Measurements from ENCODE around the gene LGALS1.

The LGALS1 gene

GRCh38 chr22:37675930-37676735, 697 bp downstream of the LGALS1 start:
- no peak for TF ChIP-seq CTCF (conservative IDR thresholded peaks at IDR 0.05; ENCODE audit: low read depth, low read length)
- no peak for DNase-seq (ENCODE audit: low read depth)
- peak overlapping the region; percentile 52 for H3K4me3 ChIP-seq (ENCODE audit: low read length)

GRCh38 chr22:37676736-37677492, 1.5 kb downstream of the LGALS1 start:
- peak overlapping the region; percentile 52 for H3K4me3 ChIP-seq (ENCODE audit: low read length)
- no peak for TF ChIP-seq CTCF (conservative IDR thresholded peaks at IDR 0.05; ENCODE audit: low read depth, low read length)
- DNase-seq (ENCODE audit: low read depth): peak; percentile 81

- DNase-seq (ENCODE audit: low read depth): no peak
- no peak for TF ChIP-seq CTCF (conservative IDR thresholded peaks at IDR 0.05; ENCODE audit: low read depth, low read length)
Observed at GRCh38 chr22:37677493-37677974, 2.1 kb downstream of the LGALS1 start.

DNA sequence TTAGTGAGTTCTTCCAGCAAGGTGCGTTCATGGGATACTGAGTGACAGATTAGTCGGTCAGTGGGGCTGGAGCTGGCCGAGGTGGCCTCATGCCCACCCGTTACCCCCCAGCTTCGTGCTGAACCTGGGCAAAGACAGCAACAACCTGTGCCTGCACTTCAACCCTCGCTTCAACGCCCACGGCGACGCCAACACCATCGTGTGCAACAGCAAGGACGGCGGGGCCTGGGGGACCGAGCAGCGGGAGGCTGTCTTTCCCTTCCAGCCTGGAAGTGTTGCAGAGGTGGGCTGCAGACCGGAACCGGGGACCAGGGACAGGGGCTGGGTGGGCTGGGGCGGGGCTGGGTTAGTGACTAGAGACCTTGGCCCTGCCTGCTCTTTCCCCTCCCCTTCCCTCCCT, 2.9 kb downstream of the LGALS1 start:
- no peak overlapping the region for H3K4me3 ChIP-seq (ENCODE audit: low read length)
- TF ChIP-seq CTCF (conservative IDR thresholded peaks at IDR 0.05; ENCODE audit: low read depth, low read length): no peak

More at GRCh38 chr22:37677493-37677974, 2.1 kb downstream of the LGALS1 start:
- H3K4me3 ChIP-seq (ENCODE audit: low read length): peak overlapping the region; percentile 52

GRCh38 chr22:37679670-37680069, 4.2 kb downstream of the LGALS1 start:
- no peak overlapping the region for H3K4me3 ChIP-seq (ENCODE audit: low read length)
- no peak for DNase-seq (ENCODE audit: low read depth)
- no peak for TF ChIP-seq CTCF (conservative IDR thresholded peaks at IDR 0.05; ENCODE audit: low read depth, low read length)

More for the DNA sequence above, 2.9 kb downstream of the LGALS1 start:
- no peak for DNase-seq (ENCODE audit: low read depth)

DNA sequence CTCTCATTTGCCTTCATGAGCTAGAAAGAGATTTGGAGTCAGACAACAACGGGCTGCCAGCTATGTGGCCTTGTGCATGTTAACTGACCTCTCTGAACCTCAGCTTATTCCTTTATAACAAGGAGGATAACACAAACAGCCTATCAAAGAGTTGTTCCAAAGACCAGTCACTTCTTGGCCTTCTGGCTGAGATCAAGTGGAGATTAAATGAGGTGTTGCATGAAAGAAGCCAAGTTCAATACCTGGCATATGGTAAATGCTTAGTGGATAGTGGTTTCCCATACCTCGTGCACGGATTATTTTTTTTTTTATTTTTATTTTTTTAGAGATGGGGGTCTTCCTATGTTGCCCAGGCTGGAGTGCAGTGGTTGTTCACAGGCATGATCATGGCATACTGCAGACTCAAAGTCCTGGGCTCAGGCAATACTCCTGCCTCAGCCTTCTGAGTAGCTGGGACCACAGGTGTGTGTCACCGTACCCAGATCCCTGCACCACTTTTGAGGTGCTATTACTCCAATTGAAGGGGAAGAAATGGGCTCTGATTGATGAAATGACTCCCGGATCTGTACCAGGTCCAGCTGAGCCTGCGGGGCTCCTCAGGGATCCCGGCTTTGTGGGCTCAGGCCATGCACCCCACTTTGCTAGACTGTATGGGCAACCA, 4.9 kb downstream of the LGALS1 start:
- no peak for TF ChIP-seq CTCF (conservative IDR thresholded peaks at IDR 0.05; ENCODE audit: low read depth, low read length)
- no peak overlapping the region for H3K4me3 ChIP-seq (ENCODE audit: low read length)
- no peak for DNase-seq (ENCODE audit: low read depth)
